ENCODE measurements around the gene RNF145. TPM values are rescaled to one million over a fixed set of nuclear protein-coding genes. Genes with fewer than 3 reads are reported as not detected.

The RNF145 gene
- total and polyA plus RNA-seq, 2 donors (not counting 1 experiment from before 2014, with no cell fraction given), result 24.5 to 57.2 TPM

GRCh38 chr5:159113405-159113804 lies 95.9 kb downstream of the RNF145 start:
- H3K4me2 ChIP-seq (replicated peaks; ENCODE audit: low read depth, low read length, poor library complexity, severe bottlenecking), result no peak overlapping the region
- no peak overlapping the region for H3K4me3 Mint-ChIP-seq
- H3K4me1 ChIP-seq (ENCODE audit: control insufficient read depth in 2 of 2, insufficient read depth in 2 of 2, low read length in 2 of 2), result no peaks in the 10 kb centered on the region
- H3K4me3 ChIP-seq (ENCODE audit: control extremely low read depth in 1 of 5, extremely low read depth in 1 of 5, insufficient read depth in 1 of 5, low read depth in 2 of 5, low read length in 4 of 5), result no peak overlapping the region
- H2AFZ ChIP-seq (ENCODE audit: insufficient read depth, low read depth, low read length, poor library complexity, severe bottlenecking), result no peak overlapping the region
- ATAC-seq (ENCODE audit: low read depth) (no peak), DNase-seq (no peak)
- H3K36me3 ChIP-seq (replicated peaks in 1 of 2; ENCODE audit: control extremely low read depth in 1 of 2, control insufficient read depth in 1 of 2, extremely low read depth in 1 of 2, insufficient read depth in 2 of 2, low read length in 1 of 2), result no peaks in the 10 kb centered on the region
- no peaks in the 10 kb centered on the region for H4K20me1 ChIP-seq (ENCODE audit: control insufficient read depth, insufficient read depth, low read length, poor library complexity, severe bottlenecking)
- intact Hi-C loops (cut with micrococcal nuclease), result no loop called here
- H3K9me3 ChIP-seq (ENCODE audit: control extremely low read depth in 1 of 3, control insufficient read depth in 2 of 3, insufficient read depth in 1 of 3, low read length in 2 of 3), result peaks cover 0 to 1% (median 0%) of the 10 kb centered on the region in 3 donors
- no peaks in the 10 kb centered on the region for H3K27me3 Mint-ChIP-seq
- H3K9ac ChIP-seq (ENCODE audit: low read length), result no peak overlapping the region
- H3K27me3 ChIP-seq (replicated peaks in 1 of 4; ENCODE audit: control extremely low read depth in 1 of 4, control insufficient read depth in 3 of 4, insufficient read depth in 4 of 4, low read length in 3 of 4), result no peaks in the 10 kb centered on the region
- CTCF ChIA-PET, result interaction anchor here (1.7 to 3.2 kb wide), 3 partner anchors 418 to 1038 kb away, joined by 5 to 18 read pairs (median 6); no protein-coding TSS in a partner anchor
- H3K4me1 Mint-ChIP-seq, result no peaks in the 10 kb centered on the region
- H3K9me3 Mint-ChIP-seq (ENCODE audit: insufficient read depth), result no peaks in the 10 kb centered on the region
- POLR2A ChIA-PET, result interaction anchor here (0.5 kb wide), 1 partner anchor 923 kb away, joined by 3 read pairs; no protein-coding TSS in a partner anchor
- TF ChIP-seq EZH2 (IDR thresholded peaks at IDR 0.05; ENCODE audit: borderline replicate concordance, insufficient read depth, low read depth, low read length, poor library complexity, severe bottlenecking) (no peak), CTCF (IDR thresholded peaks at IDR 0.05) (no peak)
- H3K27ac Mint-ChIP-seq, result no peak overlapping the region
- H3K27ac ChIP-seq (ENCODE audit: low read length in 2 of 2), result no peak overlapping the region
- H3K79me2 ChIP-seq (ENCODE audit: control insufficient read depth, insufficient read depth, low read length), result no peaks in the 10 kb centered on the region

- H3K4me1 Mint-ChIP-seq, result no peaks in the 10 kb centered on the region
- no CpG with 5 or more reads among the region's 2 CpGs for WGBS (ENCODE audit: insufficient coverage)
- CTCF ChIA-PET, result interaction anchor here (0.7 to 3.2 kb wide), 5 partner anchors 20 to 939 kb away, joined by 3 to 18 read pairs (median 5); no protein-coding TSS in a partner anchor
Measured at GRCh38 chr5:159112436-159112835, 96.9 kb downstream of the RNF145 start.

More at GRCh38 chr5:159112436-159112835, 96.9 kb downstream of the RNF145 start:
- Histone ChIP-seq H3K27ac (ENCODE audit: low read length in 2 of 2) (no peak overlapping the region), H3K4me3 (ENCODE audit: control extremely low read depth in 1 of 5, extremely low read depth in 1 of 5, insufficient read depth in 1 of 5, low read depth in 2 of 5, low read length in 4 of 5) (no peak overlapping the region), H4K20me1 (ENCODE audit: control insufficient read depth, insufficient read depth, low read length, poor library complexity, severe bottlenecking) (no peaks in the 10 kb centered on the region), H3K27me3 (replicated peaks in 1 of 4; ENCODE audit: control extremely low read depth in 1 of 4, control insufficient read depth in 3 of 4, insufficient read depth in 4 of 4, low read length in 3 of 4) (no peaks in the 10 kb centered on the region), H3K4me1 (ENCODE audit: control insufficient read depth in 2 of 2, insufficient read depth in 2 of 2, low read length in 2 of 2) (no peaks in the 10 kb centered on the region), H3K9ac (ENCODE audit: low read length) (no peak overlapping the region), H3K79me2 (ENCODE audit: control insufficient read depth, insufficient read depth, low read length) (no peaks in the 10 kb centered on the region), H2AFZ (ENCODE audit: insufficient read depth, low read depth, low read length, poor library complexity, severe bottlenecking) (no peak overlapping the region), H3K4me2 (replicated peaks; ENCODE audit: low read depth, low read length, poor library complexity, severe bottlenecking) (no peak overlapping the region), H3K9me3 (ENCODE audit: control extremely low read depth in 1 of 3, control insufficient read depth in 2 of 3, insufficient read depth in 1 of 3, low read length in 2 of 3) (peaks cover 0 to 1% (median 0%) of the 10 kb centered on the region in 3 donors), H3K36me3 (replicated peaks in 1 of 2; ENCODE audit: control extremely low read depth in 1 of 2, control insufficient read depth in 1 of 2, extremely low read depth in 1 of 2, insufficient read depth in 2 of 2, low read length in 1 of 2) (no peaks in the 10 kb centered on the region)
- no peaks in the 10 kb centered on the region for H3K27me3 Mint-ChIP-seq
- intact Hi-C loops (cut with micrococcal nuclease), result no loop called here
- no peaks in the 10 kb centered on the region for H3K9me3 Mint-ChIP-seq (ENCODE audit: insufficient read depth)
- no peak for DNase-seq
- ATAC-seq (ENCODE audit: low read depth), result no peak
- no peak overlapping the region for H3K4me3 Mint-ChIP-seq
- TF ChIP-seq CTCF (IDR thresholded peaks at IDR 0.05) (no peak), EZH2 (IDR thresholded peaks at IDR 0.05; ENCODE audit: borderline replicate concordance, insufficient read depth, low read depth, low read length, poor library complexity, severe bottlenecking) (no peak)
- H3K27ac Mint-ChIP-seq, result no peak overlapping the region
- POLR2A ChIA-PET, result no interaction called here

Small RNA genes within 50 kb of the gene (small RNA-seq; reads per million reads assigned to genes)
- gene RF00263 (ENCODE audit: insufficient read length, low read depth, low replicate concordance), result 0.57 reads per million

Other genes with a start within 250 kb of the RNF145 start
- gene EBF1, start 109.6 kb downstream of the RNF145 start, total RNA-seq, result 257 and 260 TPM in 2 replicates
- gene EBF1, start 109.6 kb downstream of the RNF145 start, polyA plus RNA-seq, result 56.1 and 65.0 TPM in 2 replicates
- gene UBLCP1, start 53.7 kb upstream of the RNF145 start, total RNA-seq, result 25.1 and 25.5 TPM in 2 replicates
- gene UBLCP1, start 53.7 kb upstream of the RNF145 start, polyA plus RNA-seq, result 9.6 and 11.0 TPM in 2 replicates
- 0.10 and 0.17 TPM in 2 replicates for gene IL12B, start 120.9 kb upstream of the RNF145 start, total RNA-seq
- 0.07 and 0.15 TPM in 2 replicates for gene IL12B, start 120.9 kb upstream of the RNF145 start, polyA plus RNA-seq